Activated T-helper 9 cell treated with anti-CD3 and anti-CD28 coated beads, Interleukin-2, amount 50 U/mL, for 16 hours (primary cell): Measurements from ENCODE around the gene PBX2.
"Not testable (repeated sequence)": the region's sequence is repeated elsewhere in the genome, so short reads cannot be mapped to it uniquely, and the experiment has no call there.

Experiments
- DNase-seq: peaks from one replicate; pipeline ENCODE4 v3.0.0-alpha.2; 2020; ENCODE audit warnings: low read depth

The PBX2 gene

DNA sequence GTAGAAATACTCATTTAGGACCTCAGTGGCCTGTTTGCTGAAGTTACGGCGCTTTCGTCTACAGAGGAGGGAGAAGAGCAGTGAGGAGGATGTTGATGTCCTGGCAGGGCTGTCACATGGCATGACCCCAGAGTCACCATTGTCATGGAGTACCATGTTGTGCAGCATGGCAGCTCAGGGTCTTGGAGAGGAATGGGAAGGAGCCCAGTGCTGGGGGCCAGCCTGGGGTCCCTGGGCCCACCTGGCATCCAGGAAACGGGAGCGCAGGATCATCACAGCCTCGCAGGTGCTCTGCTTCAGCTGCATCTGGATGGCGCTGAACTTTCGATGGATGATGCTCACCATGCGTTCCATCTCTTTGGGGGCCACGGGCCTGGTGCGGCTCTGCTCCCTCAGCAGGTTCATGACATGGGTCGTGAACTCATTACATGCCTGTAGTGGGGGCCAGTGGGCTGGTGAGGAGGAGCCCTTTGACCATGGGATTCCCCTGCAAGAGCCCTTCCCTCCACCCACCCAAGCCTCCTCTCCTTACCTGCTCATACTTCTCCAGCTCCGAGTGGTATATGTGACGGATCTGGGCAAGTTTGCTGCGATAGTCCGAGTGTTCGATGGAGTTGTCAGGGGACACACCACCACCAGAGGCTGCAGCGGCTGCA is 2.1 kb downstream of the PBX2 start:
- not testable (repeated sequence) for DNase-seq

DNA sequence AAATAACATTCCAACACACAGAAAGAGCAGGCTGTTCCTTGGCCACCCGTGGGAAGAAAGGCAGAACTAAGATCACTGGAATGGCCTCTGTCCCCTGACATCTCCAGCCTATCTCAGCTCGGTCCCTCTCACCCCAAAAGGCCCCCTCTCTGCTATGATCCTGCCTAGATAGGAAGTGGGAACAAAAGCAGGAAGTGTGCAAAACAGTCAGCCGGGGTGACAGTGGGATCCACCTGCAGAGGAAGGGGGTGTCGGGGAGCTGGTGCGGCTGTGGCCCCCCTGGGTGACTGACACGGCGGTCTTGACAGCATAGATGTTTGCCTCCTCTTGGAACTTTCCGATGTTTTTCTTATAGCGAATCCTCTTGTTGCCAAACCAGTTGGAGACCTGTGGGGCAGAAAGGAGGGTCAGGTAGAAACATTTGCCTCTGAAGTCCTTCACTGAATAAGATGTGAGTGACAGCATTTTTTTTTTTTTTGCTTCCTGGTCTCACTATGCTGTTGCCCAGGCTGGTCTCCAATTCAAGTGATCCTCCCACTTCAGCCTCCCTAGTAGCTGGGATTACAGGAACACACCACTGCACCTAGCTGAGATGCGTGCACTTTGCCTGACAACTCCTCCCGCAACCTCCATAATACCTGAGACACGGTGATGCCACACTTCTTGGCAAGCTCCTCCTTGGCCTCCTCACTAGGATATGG is 2.8 kb downstream of the PBX2 start:
- no peak for DNase-seq

DNA sequence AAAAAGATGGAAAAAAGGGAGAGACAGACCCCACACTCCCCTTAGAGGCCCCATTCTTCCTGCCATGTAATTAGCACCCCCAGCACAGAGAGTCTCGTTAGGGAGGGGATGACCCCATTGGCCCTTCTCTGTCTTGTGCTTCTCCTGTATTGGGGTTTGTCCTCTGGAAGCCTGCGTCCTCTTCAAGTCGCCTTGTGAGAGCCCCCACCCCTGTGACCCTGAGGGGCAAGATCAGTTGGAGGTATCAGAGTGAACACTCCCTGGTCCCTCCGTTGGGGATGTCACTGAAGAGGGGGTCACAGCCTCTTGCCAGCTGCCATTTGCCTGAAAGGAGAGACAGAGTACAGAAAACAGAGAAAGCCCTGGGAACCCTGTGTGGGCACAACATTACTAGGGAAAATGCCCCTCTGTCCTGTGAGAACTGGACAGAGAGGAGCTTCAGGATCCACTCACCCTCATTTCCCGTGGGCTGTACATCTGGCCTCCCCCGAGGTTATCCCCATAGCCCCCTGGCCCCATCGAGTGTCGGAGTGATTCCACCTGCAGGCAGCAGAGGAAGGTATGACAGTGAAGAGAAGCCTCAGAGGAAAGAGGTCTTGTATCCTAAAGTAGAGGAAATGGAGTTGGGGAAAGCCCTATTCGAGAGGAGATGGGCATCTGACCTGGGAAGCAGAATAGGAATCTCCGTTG is 3.7 kb downstream of the PBX2 start:
- DNase-seq = not testable (repeated sequence)

DNA sequence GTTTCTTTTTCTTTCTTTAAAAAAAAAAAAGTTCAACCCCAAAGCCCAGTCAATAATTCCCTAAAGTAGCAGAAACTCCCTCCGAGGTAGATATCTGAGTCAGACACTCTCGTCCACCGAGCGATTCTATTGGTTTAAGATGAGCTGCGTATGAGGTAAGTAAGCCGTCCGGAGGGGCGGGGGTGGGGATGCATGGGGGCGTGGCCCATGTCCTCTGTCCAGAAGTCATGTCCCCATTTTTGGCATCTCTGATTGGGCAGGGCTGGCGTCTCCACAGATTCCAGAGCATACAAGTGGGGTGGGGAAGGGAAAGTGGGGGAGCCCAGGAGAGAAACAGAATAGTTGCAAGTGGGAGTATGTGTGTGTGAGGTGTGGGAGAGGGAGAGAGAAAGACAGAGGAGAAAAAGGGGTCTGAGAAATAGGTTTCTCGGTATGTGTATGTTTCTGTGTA is 4.3 kb downstream of the PBX2 start:
- DNase-seq = peak; percentile 55

DNA sequence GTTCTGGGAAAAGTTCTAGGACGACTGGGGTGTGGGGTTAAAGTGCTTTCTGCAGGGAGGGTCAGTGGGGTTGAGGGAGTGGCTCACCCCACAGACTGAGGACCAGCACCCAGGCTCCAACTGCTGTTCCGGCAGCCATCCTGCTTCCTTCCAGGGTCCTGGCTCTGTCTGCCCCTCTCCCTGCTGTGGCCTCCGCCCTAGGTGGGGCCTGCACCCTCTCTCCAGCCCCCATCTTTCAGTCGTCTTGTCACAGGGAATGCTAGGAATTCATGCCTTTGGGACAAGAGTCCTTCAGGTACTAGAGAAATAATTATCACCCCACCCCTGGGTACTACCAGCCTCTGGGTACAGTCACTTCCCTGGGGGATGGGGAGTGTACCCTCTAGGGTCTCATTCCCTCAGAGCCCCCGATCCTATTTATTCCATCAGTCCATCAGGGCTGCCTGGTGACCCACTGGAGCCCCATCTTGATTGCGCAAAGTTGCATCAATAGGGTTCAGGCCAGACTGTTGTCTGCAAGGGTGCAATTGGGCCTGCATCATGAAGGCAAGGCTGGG is 5.8 kb downstream of the PBX2 start, which contains the start of gene AGER:
TSS of gene AGER (minus strand) at position 170 of the 557 bp plus-strand sequence. CDS start at position 139, 31 bp downstream.
- no peak for DNase-seq

DNA sequence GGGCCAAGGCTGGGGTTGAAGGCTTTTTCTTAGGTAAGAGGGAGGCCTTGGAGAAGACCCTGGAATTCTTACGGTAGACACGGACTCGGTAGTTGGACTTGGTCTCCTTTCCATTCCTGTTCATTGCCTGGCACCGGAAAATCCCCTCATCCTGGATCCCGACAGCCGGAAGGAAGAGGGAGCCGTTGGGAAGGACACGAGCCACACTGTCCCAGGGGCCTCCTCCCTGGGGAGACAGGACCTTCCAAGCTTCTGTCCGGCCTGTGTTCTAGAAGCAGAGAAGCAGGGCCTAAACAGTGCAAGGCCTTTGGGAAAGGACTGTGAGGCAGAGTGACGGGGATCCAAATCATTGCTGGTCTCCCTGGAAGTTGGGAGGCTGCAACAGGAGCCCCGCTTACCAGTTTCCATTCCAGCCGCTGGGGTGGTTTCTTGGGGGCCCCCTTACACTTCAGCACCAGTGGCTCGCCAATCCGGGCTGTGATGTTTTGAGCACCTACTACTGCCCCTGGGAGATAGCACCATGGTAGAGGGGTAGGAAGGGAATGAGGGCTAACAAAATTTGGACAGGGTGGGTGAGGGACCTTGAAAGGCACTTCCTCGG is 6.4 kb downstream of the PBX2 start:
- no peak for DNase-seq

DNA sequence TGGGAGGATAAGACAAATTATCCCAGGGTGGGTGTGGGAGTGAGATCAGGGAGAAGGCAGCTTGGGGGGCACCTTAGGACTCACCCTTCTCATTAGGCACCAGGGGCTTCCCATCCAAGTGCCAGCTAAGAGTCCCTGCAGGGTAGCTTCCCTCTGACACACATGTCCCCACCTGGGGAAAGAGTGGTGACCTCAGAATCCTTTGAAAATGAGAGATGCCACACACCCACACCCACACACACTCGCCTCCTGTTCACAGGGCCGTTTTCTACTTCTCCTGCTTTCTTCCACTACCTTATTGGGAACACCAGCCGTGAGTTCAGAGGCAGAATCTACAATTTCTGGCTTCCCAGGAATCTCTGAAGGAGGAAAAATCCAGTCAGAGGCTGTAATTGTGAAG is 7.0 kb downstream of the PBX2 start:
- no peak for DNase-seq

DNA sequence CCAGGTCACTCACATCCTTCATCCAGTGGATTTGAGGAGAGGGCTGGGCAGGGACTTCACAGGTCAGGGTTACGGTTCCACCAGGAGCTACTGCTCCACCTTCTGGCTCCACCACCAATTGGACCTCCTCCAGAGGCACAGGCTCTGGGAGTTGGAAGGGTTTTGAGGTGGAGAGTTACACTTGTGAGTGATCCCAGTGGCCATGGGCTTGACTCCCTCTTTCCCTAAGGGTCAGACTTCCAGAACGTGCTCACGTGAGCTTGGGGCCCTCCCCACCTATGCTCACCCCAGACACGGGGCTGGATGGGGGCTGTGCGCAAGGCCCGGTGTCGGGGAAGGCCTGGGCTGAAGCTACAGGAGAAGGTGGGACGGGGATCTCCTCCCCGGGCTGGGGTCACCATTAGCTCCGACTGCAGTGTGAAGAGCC is 7.4 kb downstream of the PBX2 start:
- DNase-seq = no peak

DNA sequence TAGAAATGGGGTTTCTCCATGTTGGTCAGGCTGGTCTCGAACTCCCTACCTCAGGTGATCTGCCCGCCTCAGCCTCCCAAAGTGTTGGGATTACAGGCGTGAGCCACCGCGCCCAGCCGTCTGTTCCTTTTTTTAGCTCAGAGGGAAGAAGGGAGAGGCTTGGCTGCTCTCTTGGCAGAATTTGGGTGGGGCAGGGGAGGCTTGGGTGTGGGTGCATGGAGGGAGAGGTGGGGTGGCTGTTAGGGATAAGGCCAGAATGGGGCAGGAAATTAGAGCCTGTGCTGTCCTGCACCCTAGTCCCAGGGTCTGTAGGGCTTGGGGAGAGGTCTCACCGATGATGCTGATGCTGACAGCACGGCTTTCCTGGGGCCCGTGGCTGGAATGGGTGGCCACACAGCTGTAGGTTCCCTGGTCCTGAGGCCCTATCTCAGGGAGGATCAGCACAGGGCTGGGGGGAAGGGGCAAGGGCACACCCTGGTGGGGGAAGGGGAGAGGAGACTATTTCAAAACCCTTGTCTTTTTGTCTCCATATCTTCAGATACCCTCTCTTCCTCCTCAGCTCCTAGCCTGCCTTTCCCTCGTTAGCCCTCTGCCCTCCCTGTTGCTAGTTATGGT is 8.0 kb downstream of the PBX2 start:
- DNase-seq = no peak

DNA sequence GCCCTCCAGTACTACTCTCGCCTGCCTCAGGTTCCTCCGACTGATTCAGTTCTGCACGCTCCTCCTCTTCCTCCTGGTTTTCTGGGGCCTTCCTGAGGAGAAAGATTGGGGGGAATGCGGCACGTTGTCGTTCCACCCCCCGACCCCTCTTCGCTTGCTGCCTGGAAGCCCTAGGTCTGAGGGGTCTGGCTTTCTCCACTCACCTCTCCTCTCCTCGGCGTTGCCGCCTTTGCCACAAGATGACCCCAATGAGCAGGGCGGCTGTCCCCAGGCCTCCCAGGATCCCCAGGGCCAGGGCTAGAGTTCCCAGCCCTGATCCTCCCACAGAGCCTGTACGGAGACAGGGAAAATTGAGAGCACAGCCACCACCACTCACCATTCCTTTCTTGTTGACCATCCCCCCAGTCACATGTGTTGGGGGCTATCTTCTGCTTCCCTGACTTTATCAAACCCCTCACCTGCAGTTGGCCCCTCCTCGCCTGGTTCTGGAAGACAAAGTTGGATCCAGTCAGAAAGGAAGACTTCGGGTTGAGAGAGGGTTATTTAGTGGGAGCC is 8.8 kb downstream of the PBX2 start:
- no peak for DNase-seq

DNA sequence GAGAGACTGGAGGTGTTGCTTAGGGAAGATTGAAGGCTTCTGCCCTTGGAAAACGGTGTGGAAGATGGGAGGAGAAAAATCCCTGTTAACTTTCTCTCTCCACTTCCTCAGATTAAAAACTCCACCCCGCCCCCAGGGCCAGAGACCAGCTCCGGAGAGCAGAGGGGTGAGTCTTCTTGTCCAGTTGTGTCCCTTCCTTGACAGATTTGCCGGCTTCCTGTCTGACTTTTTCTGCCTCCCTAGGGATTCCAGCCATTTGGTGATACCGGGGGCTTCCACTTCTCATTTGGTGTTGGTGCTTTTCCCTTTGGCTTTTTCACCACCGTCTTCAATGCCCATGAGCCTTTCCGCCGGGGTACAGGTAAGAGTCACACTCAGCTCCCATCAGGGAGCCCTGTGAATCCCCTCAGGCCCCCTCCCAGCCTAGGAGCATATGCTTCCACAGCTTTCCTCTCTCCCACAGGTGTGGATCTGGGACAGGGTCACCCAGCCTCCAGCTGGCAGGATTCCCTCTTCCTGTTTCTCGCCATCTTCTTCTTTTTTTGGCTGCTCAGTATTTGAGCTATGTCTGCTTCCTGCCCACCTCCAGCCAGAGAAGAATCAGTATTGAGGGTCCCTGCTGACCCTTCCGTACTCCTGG is 10.1 kb downstream of the PBX2 start:
- DNase-seq = no peak

DNA sequence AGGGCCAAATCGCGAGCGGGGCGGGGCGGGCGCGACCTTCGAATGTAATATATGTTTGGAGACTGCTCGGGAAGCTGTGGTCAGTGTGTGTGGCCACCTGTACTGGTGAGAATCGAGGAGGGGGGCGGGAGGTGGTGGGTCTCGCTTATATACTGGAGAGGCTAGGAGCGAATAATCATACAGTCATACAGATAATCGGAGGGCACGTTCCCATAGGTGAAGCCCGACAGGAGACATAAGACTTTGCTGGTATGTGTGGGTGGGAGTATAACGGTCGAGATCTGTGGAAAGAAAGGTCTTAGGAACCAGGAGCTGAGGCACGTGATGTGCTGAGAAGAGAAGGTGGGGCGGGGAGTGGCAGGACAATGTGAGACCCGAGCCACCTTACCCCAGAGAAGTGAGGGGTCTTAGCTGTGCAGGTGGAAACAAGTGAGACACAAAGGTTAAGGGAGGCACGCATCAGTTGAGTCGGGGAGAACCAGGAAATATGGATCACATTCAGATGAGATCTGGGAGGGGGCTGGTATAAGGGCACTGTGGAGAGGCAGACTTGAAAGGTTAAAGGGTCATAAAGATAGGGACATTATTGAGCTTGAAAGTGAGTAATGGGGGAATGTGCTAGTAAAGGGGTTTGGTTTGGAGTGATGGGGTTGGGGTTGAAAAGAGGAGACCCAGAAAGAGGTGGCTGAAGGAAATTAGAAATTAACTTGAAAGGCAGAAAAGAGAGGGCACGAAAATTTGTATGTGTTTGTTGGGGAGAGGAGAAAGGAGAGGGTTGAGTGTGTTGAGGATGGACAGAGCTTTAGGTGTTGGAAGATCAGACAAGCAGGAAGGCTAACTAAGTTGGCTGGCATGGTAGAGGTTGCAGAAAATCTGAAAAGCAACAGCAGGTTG is 11.2 kb downstream of the PBX2 start:
- no peak for DNase-seq

DNA sequence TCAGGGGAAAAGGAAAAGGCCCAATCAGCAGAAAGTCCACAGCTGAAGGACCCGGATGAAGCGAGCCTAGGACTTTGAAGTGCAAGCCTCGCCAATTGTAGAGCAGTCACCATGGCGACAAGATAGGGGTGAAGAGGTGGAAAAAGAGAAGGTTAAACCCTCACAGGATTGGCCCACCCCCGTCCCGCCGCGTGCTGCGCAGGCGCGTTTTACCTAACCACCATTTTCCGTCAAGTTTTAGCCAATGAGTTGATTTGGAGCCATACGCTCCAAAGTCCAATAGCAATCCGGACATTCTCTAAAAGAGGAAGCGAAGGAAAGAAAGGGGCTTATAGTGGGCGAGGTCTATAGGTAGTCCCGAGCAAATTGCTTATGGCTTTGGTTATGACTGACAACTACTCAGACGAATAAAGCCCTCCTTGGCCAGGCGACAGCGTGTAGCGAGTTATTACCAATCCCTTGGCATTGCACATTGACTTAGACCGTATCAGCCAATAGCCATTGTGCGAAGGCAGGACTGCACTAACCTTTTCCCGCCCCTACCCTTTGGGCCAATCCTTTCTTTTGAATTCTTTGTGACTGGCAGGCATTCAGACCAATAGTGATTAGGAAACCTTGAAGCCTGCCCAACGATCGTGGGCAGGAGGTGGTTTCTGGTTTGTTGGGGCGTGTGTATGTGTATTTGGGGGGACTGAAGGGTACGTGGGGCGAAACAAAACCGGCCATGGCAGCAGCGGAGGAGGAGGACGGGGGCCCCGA is 12.0 kb downstream of the PBX2 start, which contains the start of gene RNF5:
TSS of gene RNF5 (plus strand) at position 618 of the 759 bp plus-strand sequence. CDS start at position 725, 107 bp downstream.
- DNase-seq = peak; percentile 86

DNA sequence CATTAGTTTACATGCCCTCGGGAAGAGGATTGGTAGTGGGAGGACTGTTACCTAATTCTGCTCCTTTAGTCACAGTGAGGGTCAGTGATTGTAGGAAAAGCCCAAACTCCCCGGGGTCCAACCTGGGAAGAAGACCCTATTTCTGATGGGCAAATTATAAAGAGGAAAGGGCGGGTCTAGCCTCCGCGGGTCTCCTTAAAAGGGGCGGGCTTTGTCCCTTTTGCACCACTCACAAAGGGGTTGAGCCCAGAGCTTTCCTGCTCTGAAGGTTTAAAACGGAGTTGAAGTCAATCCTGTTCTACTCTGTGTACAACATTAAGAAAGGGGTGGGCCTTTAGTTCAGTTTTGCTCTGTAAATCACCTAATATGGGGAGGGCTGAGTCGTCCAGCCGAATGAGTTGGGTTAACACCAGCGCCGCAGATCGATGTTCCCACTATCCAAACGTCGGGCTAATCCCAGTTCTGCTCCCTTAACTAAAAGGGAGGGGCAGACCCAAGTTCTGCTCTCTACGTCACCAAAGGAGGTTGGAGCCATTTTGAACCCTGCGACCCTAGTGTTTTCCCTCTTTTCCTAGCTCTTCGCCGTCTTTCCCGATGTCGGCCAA is 12.7 kb downstream of the PBX2 start:
- DNase-seq = no peak

DNA sequence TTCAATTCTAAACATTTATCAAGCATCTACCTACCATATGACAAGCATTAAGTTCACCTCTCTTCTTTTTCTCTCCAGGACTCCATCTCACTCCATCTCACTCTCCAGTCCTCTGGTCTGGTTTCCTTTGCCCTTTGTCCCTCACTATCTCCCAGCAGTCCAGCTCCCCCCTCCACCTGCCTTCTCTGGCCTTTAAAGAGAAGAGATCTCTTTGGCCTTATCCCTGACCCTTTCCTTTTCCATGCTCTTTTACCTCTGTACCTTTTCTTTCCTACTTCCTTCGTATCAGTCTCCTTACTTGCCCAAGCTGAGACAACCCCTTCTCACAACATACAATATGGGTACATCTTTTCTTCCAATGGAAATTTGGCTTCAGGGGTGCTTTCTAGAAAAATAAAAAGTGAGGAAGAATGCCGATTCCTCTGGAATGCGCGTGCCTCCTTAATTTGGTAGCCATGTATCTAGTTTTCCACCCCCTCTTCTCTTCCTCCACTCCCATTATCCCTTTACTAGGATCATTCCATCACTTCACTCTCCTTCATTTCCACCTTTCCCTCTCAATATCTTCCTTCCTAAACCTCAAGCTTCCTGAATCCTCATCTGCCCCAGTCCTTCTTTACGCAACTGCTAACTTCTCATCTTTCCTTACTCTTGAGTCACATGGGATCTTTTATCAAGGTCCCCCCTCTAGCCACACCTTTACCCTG is 13.4 kb downstream of the PBX2 start:
- DNase-seq = no peak

DNA sequence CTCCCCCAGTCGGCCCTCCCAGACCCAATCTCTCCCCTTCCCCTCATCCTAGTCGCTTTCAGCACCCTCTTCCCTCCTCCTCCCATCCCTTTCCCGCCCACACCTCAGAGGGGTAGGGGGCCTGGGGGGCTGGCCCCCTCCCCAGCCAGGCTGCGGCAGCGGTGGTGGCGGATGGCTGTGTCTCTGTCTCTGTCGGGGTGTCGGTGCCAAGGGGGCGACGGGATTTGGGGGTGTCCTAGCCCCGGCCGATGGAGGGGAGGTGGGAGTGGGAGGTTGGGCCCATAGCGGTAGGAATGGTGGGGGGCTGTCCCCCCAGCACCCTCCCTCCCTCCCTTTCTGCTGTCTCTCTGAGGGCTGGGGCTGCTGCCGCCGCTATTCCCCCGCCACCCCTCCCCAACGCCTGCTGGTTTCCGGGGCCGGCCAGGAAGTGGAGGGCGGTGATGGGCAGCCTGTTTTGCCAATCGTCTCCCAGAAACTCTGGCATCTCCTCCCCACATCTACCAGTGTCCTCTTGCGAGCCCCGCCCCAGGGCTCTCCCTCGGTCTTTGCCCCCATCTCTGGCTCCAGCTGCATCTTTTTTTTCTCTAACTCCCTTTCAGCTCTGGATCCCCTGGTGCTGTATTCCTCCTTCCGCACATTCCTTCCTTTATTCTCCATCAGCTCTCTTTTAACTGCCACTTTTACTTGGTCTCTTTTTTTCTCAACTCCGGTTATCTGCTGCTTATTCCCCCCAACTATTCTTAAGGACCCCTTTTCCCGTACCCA is 14.1 kb downstream of the PBX2 start, which contains the start of gene AGPAT1:
TSS of gene AGPAT1 (minus strand) at position 374 of the 765 bp plus-strand sequence. CDS start 4,588 bp downstream, outside the sequence.
- DNase-seq = peak; percentile 93

DNA sequence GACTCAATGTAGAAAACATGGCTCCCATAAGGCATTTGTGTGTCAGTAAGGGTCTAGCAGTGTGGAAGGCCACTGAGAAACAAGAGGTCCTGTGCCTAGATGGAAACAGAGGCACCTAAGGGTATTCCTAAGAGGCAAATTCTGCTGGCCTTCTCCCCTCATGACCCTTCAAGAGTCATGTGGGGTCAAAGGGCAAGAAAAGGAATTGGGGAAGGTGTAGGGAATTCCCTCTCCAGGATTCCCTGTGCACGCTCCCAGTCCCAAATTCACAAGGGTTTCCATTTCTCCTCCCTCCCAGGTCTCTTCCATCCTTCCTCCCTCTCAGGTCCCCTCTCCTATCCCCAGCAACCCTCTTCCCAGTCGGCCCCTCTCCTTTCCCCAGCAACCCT is 14.7 kb downstream of the PBX2 start:
- no peak for DNase-seq
